ENCODE measurements around the gene NUMB.
"Not testable (repeated sequence)": the region's sequence is repeated elsewhere in the genome, so short reads cannot be mapped to it uniquely, and the experiment has no call there.

NUMB gene

GRCh38 chr14:73427516-73428264 is 30.7 kb downstream of the NUMB start:
- in situ Hi-C loops (cut with MboI; ENCODE audit: low pct_unique_long_range_greater_than_20kb, low sequenced_read_pairs, unreplicated experiment), result no loop called here
- no peak for DNase-seq (ENCODE audit: low spot score)
- no peak for TF ChIP-seq CTCF (IDR thresholded peaks at IDR 0.05; ENCODE audit: extremely low read depth, insufficient read depth, missing control alignments)

GRCh38 chr14:73426877-73427276 is 31.5 kb downstream of the NUMB start:
- no peak for DNase-seq (ENCODE audit: low spot score)
- in situ Hi-C loops (cut with MboI; ENCODE audit: low pct_unique_long_range_greater_than_20kb, low sequenced_read_pairs, unreplicated experiment), result no loop called here
- no peak for TF ChIP-seq CTCF (IDR thresholded peaks at IDR 0.05; ENCODE audit: extremely low read depth, insufficient read depth, missing control alignments)

GRCh38 chr14:73424453-73424852 is 33.9 kb downstream of the NUMB start:
- no peak for DNase-seq (ENCODE audit: low spot score)
- in situ Hi-C loops (cut with MboI; ENCODE audit: low pct_unique_long_range_greater_than_20kb, low sequenced_read_pairs, unreplicated experiment), result no loop called here
- TF ChIP-seq CTCF (IDR thresholded peaks at IDR 0.05; ENCODE audit: extremely low read depth, insufficient read depth, missing control alignments), result no peak

- in situ Hi-C loops (cut with MboI; ENCODE audit: low pct_unique_long_range_greater_than_20kb, low sequenced_read_pairs, unreplicated experiment); DNase-seq (ENCODE audit: low spot score): not testable (repeated sequence)
Observed at GRCh38 chr14:73423092-73423491, 35.3 kb downstream of the NUMB start.

DNA sequence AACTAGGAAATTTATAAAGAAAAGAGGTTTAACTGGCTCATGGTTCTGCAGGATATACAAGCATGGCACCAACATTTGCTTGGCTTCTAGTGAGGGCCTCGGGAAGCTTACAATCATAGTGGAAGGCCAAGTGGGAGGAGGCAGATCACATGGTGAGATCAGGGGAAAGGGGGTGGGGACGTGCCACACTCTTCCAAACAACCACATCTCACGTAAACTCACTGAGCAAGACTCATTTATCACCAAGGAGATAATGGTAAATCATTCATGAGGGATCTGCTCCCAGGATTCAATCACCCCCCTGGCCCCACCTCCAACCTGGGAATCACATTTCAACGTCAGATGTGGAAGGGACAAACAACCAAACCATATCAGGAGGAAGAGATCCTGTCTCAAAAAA is 35.8 kb downstream of the NUMB start:
- in situ Hi-C loops (cut with MboI; ENCODE audit: low pct_unique_long_range_greater_than_20kb, low sequenced_read_pairs, unreplicated experiment), result no loop called here
- DNase-seq (ENCODE audit: low spot score), result no peak
- TF ChIP-seq CTCF (IDR thresholded peaks at IDR 0.05; ENCODE audit: extremely low read depth, insufficient read depth, missing control alignments), result no peak

- no peak for TF ChIP-seq CTCF (IDR thresholded peaks at IDR 0.05; ENCODE audit: extremely low read depth, insufficient read depth, missing control alignments)
- in situ Hi-C loops (cut with MboI; ENCODE audit: low pct_unique_long_range_greater_than_20kb, low sequenced_read_pairs, unreplicated experiment), result no loop called here
- DNase-seq (ENCODE audit: low spot score), result no peak
Observed at GRCh38 chr14:73418227-73418626, 40.1 kb downstream of the NUMB start.

GRCh38 chr14:73406248-73406647 is 52.1 kb downstream of the NUMB start:
- in situ Hi-C loops (cut with MboI; ENCODE audit: low pct_unique_long_range_greater_than_20kb, low sequenced_read_pairs, unreplicated experiment); DNase-seq (ENCODE audit: low spot score): not testable (repeated sequence)

All from GM13977 (cell line).